Measurements from ENCODE around the gene PTGR2. TPM values are rescaled to one million over a fixed set of nuclear protein-coding genes. Genes with fewer than 3 reads are reported as not detected.
"Not testable (repeated sequence)": the region's sequence is repeated elsewhere in the genome, so short reads cannot be mapped to it uniquely, and the experiment has no call there.

Gene PTGR2
- total and polyA plus RNA-seq, 8 donors = 9.9 to 17.2 (median 11.2) TPM

GRCh38 chr14:73859145-73859544, 7.5 kb downstream of the PTGR2 start:
- no peak overlapping the region for H3K4me3 ChIP-seq

GRCh38 chr14:73861073-73861472, 9.4 kb downstream of the PTGR2 start:
- no peak overlapping the region for H3K4me3 ChIP-seq
- ATAC-seq (no peak), DNase-seq (no peak)
- intact Hi-C loops (cut with DNase I) = no loop called here
- TF ChIP-seq, protein P1, sequence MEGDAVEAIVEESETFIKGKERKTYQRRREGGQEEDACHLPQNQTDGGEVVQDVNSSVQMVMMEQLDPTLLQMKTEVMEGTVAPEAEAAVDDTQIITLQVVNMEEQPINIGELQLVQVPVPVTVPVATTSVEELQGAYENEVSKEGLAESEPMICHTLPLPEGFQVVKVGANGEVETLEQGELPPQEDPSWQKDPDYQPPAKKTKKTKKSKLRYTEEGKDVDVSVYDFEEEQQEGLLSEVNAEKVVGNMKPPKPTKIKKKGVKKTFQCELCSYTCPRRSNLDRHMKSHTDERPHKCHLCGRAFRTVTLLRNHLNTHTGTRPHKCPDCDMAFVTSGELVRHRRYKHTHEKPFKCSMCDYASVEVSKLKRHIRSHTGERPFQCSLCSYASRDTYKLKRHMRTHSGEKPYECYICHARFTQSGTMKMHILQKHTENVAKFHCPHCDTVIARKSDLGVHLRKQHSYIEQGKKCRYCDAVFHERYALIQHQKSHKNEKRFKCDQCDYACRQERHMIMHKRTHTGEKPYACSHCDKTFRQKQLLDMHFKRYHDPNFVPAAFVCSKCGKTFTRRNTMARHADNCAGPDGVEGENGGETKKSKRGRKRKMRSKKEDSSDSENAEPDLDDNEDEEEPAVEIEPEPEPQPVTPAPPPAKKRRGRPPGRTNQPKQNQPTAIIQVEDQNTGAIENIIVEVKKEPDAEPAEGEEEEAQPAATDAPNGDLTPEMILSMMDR (IDR thresholded peaks at IDR 0.05) = no peak
- H3K27ac ChIP-seq = no peak overlapping the region
- no peaks in the 10 kb centered on the region for H3K9me3 ChIP-seq
- H3K27me3 ChIP-seq = no peaks in the 10 kb centered on the region
- no peaks in the 10 kb centered on the region for H3K4me1 ChIP-seq
- H3K36me3 ChIP-seq = peaks cover 0 to 14% of the 10 kb centered on the region in 2 donors

More at GRCh38 chr14:73859145-73859544, 7.5 kb downstream of the PTGR2 start:
- Histone ChIP-seq H3K4me1 (no peaks in the 10 kb centered on the region), H3K36me3 (peaks cover 0 to 11% of the 10 kb centered on the region in 2 donors), H3K9me3 (no peaks in the 10 kb centered on the region), H3K27me3 (no peaks in the 10 kb centered on the region), H3K27ac (no peak overlapping the region)
- intact Hi-C loops (cut with DNase I) = no loop called here
- DNase-seq (peak in 1 of 4 donors; percentile 7), ATAC-seq (no peak)
- TF ChIP-seq, protein P1 (IDR thresholded peaks at IDR 0.05) = no peak

GRCh38 chr14:73862480-73862879, 10.8 kb downstream of the PTGR2 start:
- H3K36me3 ChIP-seq = peaks cover 0 to 14% of the 10 kb centered on the region in 2 donors
- TF ChIP-seq, protein P1 (IDR thresholded peaks at IDR 0.05) = no peak
- no peak for ATAC-seq
- no peaks in the 10 kb centered on the region for H3K27me3 ChIP-seq
- H3K4me1 ChIP-seq = no peaks in the 10 kb centered on the region
- H3K4me3 ChIP-seq = no peak overlapping the region
- DNase-seq = no peak
- no peak overlapping the region for H3K27ac ChIP-seq
- intact Hi-C loops (cut with DNase I) = no loop called here
- no peaks in the 10 kb centered on the region for H3K9me3 ChIP-seq

DNA sequence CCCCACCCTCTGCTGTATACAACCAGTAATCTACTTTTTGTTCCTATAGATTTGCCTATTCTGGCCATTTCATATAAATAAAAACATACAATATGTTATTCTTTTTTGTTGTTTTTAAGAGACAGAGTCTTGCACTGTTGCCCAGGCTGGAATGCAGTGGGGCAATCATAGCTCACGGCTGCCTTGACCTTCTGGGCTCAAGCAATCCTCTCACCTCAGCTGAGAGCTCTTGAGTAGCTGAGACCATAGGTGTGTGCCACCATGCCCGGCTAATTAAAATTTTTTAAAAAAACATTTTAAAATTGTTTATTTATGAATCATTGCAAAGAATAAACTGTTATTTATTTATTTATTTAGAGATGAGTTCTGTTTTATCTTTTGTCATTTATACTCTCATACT, 11.6 kb downstream of the PTGR2 start:
- no peak overlapping the region for H3K4me3 ChIP-seq
- no peak overlapping the region for H3K27ac ChIP-seq
- ATAC-seq = peak; percentile 52
- TF ChIP-seq, protein P1 (IDR thresholded peaks at IDR 0.05) = no peak
- H3K36me3 ChIP-seq = peaks cover 0 to 14% of the 10 kb centered on the region in 2 donors
- no peaks in the 10 kb centered on the region for H3K9me3 ChIP-seq
- DNase-seq = no peak
- intact Hi-C loops (cut with DNase I) = no loop called here
- no peaks in the 10 kb centered on the region for H3K4me1 ChIP-seq
- H3K27me3 ChIP-seq = no peaks in the 10 kb centered on the region

DNA sequence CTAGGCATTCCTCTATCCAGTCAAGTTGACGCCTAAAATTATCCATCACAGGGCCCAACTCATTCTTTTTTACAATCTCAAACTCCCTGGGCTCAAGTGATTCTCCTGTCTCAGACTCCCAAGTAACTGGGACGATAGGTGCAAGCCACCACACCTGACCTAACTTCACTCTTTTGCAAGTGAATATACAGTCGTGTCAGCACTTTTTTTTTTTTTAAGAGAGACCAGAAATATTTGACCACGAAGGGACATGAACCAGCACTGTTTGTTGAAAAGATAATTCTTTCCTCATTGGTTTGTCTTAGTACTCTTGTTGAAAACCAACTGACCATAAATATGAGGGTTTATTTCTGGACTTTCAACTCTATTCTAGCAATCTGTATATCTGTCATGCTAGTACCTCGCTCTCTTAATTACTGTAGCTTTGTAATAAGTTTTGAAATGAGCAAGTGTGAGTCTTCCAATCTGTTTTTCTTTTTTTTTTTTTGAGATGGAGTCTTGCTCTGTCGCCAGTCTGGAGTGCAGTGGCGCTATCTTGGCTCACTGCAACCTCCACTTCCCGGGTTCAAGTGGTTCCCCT, 14.0 kb downstream of the PTGR2 start:
- no peaks in the 10 kb centered on the region for H3K27me3 ChIP-seq
- DNase-seq = no peak
- intact Hi-C loops (cut with DNase I) = no loop called here
- TF ChIP-seq, protein P1 (IDR thresholded peaks at IDR 0.05) = no peak
- no peak overlapping the region for H3K27ac ChIP-seq
- H3K9me3 ChIP-seq = no peaks in the 10 kb centered on the region
- no peaks in the 10 kb centered on the region for H3K4me1 ChIP-seq
- H3K4me3 ChIP-seq = no peak overlapping the region
- no peak for ATAC-seq
- H3K36me3 ChIP-seq = peaks cover 0 to 14% of the 10 kb centered on the region in 2 donors

DNA sequence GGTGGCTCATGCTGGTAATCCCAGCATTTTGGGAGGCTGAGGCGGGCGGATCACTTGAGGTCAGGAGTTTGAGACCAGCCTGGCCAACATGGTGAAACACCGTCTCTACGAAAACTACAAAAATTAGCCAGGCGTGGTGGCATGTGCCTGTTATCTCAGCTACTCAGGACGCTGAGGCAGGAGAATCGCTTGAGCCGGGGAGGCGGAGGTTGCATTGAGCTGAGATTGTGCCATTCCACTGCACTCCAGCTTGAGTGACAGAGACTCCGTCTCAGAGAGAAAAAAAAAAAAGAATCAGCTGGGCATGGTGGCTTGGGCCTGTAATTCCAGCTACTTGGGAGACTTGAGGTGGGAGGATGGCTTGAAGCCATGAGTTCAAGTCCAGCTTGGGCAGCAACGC, 18.1 kb downstream of the PTGR2 start:
- H3K9me3 ChIP-seq; H3K4me1 ChIP-seq; H3K27ac ChIP-seq; H3K4me3 ChIP-seq; intact Hi-C loops (cut with DNase I); H3K27me3 ChIP-seq; H3K36me3 ChIP-seq; ATAC-seq; DNase-seq: not testable (repeated sequence)
